Measurements from ENCODE around the gene AQP5.

Gene AQP5

GRCh38 chr12:49971141-49971540 lies 9.5 kb downstream of the AQP5 start:
- DNase-seq (ENCODE audit: low spot score) (no peak), ATAC-seq (ENCODE audit: low read depth) (no peak; the same call in 2 of the 3 replicates)
- H3K36me3 ChIP-seq (ENCODE audit: low read depth) = no peaks in the 10 kb centered on the region
- H3K27me3 ChIP-seq (ENCODE audit: insufficient read depth, poor library complexity, severe bottlenecking) = no peaks in the 10 kb centered on the region
- H3K4me1 ChIP-seq (ENCODE audit: insufficient read depth, poor library complexity, severe bottlenecking) = no peaks in the 10 kb centered on the region
- TF ChIP-seq, protein P1, sequence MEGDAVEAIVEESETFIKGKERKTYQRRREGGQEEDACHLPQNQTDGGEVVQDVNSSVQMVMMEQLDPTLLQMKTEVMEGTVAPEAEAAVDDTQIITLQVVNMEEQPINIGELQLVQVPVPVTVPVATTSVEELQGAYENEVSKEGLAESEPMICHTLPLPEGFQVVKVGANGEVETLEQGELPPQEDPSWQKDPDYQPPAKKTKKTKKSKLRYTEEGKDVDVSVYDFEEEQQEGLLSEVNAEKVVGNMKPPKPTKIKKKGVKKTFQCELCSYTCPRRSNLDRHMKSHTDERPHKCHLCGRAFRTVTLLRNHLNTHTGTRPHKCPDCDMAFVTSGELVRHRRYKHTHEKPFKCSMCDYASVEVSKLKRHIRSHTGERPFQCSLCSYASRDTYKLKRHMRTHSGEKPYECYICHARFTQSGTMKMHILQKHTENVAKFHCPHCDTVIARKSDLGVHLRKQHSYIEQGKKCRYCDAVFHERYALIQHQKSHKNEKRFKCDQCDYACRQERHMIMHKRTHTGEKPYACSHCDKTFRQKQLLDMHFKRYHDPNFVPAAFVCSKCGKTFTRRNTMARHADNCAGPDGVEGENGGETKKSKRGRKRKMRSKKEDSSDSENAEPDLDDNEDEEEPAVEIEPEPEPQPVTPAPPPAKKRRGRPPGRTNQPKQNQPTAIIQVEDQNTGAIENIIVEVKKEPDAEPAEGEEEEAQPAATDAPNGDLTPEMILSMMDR (IDR thresholded peaks at IDR 0.05; ENCODE audit: poor library complexity, severe bottlenecking) = no peak
- no peak overlapping the region for H3K27ac ChIP-seq (ENCODE audit: poor library complexity, severe bottlenecking)
- no peaks in the 10 kb centered on the region for H3K9me3 ChIP-seq (ENCODE audit: severe bottlenecking)
- no peak overlapping the region for H3K4me3 ChIP-seq (ENCODE audit: severe bottlenecking)

- no peaks in the 10 kb centered on the region for H3K4me1 ChIP-seq (ENCODE audit: insufficient read depth, poor library complexity, severe bottlenecking)
- DNase-seq (ENCODE audit: low spot score) = no peak
- TF ChIP-seq, protein P1 (IDR thresholded peaks at IDR 0.05; ENCODE audit: poor library complexity, severe bottlenecking) = no peak
- ATAC-seq (ENCODE audit: low read depth) = no peak
- no peak overlapping the region for H3K27ac ChIP-seq (ENCODE audit: poor library complexity, severe bottlenecking)
- H3K36me3 ChIP-seq (ENCODE audit: low read depth) = no peaks in the 10 kb centered on the region
- H3K27me3 ChIP-seq (ENCODE audit: insufficient read depth, poor library complexity, severe bottlenecking) = no peaks in the 10 kb centered on the region
- no peaks in the 10 kb centered on the region for H3K9me3 ChIP-seq (ENCODE audit: severe bottlenecking)
- no peak overlapping the region for H3K4me3 ChIP-seq (ENCODE audit: severe bottlenecking)
Measured at GRCh38 chr12:49972129-49972528, 10.5 kb downstream of the AQP5 start.

GRCh38 chr12:49972641-49973360 lies 11.1 kb downstream of the AQP5 start, which contains the start of gene AQP6:
TSS of gene AQP6 (plus strand) at chr12:49972947. CDS start at chr12:49973174, 227 bp downstream.
- Histone ChIP-seq H3K4me3 (ENCODE audit: severe bottlenecking) (no peak within 1 kb of the TSS), H3K9me3 (ENCODE audit: severe bottlenecking) (no peaks in the 10 kb centered on the region), H3K36me3 (ENCODE audit: low read depth) (no peaks in the 10 kb centered on the region), H3K27me3 (ENCODE audit: insufficient read depth, poor library complexity, severe bottlenecking) (no peaks in the 10 kb centered on the region), H3K27ac (ENCODE audit: poor library complexity, severe bottlenecking) (no peak within 1 kb of the TSS), H3K4me1 (ENCODE audit: insufficient read depth, poor library complexity, severe bottlenecking) (no peaks in the 10 kb centered on the region)
- TF ChIP-seq, protein P1 (IDR thresholded peaks at IDR 0.05; ENCODE audit: poor library complexity, severe bottlenecking) = no peak
- ATAC-seq (ENCODE audit: low read depth) (no peak), DNase-seq (ENCODE audit: low spot score) (no peak)

GRCh38 chr12:49973361-49973830 lies 11.7 kb downstream of the AQP5 start:
- Histone ChIP-seq H3K9me3 (ENCODE audit: severe bottlenecking) (no peaks in the 10 kb centered on the region), H3K4me1 (ENCODE audit: insufficient read depth, poor library complexity, severe bottlenecking) (no peaks in the 10 kb centered on the region), H3K27me3 (ENCODE audit: insufficient read depth, poor library complexity, severe bottlenecking) (no peaks in the 10 kb centered on the region), H3K36me3 (ENCODE audit: low read depth) (no peaks in the 10 kb centered on the region), H3K4me3 (ENCODE audit: severe bottlenecking) (no peak overlapping the region), H3K27ac (ENCODE audit: poor library complexity, severe bottlenecking) (no peak overlapping the region)
- DNase-seq (ENCODE audit: low spot score) = no peak
- TF ChIP-seq, protein P1 (IDR thresholded peaks at IDR 0.05; ENCODE audit: poor library complexity, severe bottlenecking) = no peak
- no peak for ATAC-seq (ENCODE audit: low read depth)

DNA sequence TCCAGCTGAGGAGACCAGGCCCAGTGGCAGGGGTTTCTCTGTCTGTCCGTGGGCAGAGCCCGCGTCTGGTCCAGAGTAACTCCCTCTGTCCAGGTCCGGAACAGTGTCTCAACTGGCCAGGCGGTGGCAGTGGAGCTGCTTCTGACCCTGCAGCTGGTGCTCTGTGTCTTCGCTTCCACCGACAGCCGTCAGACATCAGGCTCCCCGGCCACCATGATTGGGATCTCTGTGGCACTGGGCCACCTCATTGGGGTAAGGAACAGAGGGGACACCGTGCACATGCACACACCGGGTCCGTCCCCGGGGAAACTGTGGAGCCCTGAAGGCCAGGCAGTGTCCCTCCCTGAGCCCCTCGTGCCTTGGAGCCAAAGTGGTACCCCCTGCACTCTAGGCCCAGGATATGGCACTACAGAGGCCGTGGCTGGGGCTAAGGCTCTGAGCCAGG lies 12.6 kb downstream of the AQP5 start:
- H3K4me3 ChIP-seq (ENCODE audit: severe bottlenecking) = no peak overlapping the region
- TF ChIP-seq, protein P1 (IDR thresholded peaks at IDR 0.05; ENCODE audit: poor library complexity, severe bottlenecking) = peak; percentile 15
- H3K27ac ChIP-seq (ENCODE audit: poor library complexity, severe bottlenecking) = no peak overlapping the region
- no peaks in the 10 kb centered on the region for H3K9me3 ChIP-seq (ENCODE audit: severe bottlenecking)
- DNase-seq (ENCODE audit: low spot score) (no peak), ATAC-seq (ENCODE audit: low read depth) (no peak; the same call in 2 of the 3 replicates)
- H3K27me3 ChIP-seq (ENCODE audit: insufficient read depth, poor library complexity, severe bottlenecking) = no peaks in the 10 kb centered on the region
- no peaks in the 10 kb centered on the region for H3K36me3 ChIP-seq (ENCODE audit: low read depth)
- H3K4me1 ChIP-seq (ENCODE audit: insufficient read depth, poor library complexity, severe bottlenecking) = no peaks in the 10 kb centered on the region
